ENCODE measurements around the gene SFTPD.
"Not testable (repeated sequence)": the region's sequence is repeated elsewhere in the genome, so short reads cannot be mapped to it uniquely, and the experiment has no call there.

Gene SFTPD

DNA sequence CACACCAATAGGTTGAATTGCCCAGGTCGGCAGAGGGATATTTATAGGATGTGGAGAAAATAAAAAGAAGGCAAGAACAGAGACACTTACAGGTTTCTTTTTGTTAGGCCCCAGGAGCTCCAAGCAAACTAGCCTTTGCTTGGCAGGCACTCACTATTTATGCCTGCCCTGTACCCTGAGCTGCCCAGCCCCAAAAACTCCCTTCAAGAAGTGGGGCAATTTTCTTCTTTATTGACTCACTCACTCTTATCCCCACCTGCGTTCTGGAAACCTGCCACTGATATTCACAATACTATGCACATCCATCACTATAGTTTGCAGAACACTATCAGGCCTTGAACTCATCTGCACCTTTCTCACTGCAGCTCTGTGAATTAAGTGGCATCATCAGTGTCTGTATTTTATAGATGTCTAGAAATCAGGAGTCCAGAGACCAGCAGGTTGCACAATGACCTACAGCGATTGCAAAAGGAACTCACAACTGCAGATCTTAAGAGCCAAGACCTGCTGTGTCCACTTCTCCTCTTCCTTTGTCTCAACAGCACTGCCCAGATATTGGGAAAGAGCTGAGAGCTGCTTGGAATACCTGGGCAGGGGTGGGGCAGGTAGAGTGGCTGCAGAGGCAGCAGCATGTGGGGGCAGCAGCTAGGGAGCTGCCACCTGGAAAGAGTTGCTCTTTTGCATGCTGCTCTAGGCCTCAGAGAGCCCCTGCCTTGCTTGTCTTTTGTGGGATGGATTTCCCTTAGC lies at the start of gene SFTPD:
TSS of gene SFTPD (minus strand) at position 130 of the 747 bp plus-strand sequence. CDS start 2,446 bp downstream, outside the sequence.
- no peak for DNase-seq (ENCODE audit: low read depth in 2 of 2)

GRCh38 chr10:79995979-79996634 lies 47.2 kb upstream of the SFTPD start:
- DNase-seq (ENCODE audit: low read depth in 2 of 2) = no peak

- no peak for DNase-seq (ENCODE audit: low read depth in 2 of 2)
These were observed 45.7 kb upstream of the SFTPD start for GRCh38 chr10:79994556-79994955.

- DNase-seq (ENCODE audit: low read depth in 2 of 2) = not testable (repeated sequence)
These were observed 39.3 kb upstream of the SFTPD start for GRCh38 chr10:79988199-79988598.

GRCh38 chr10:79986661-79987060 lies 37.8 kb upstream of the SFTPD start:
- DNase-seq (ENCODE audit: low read depth in 2 of 2) = not testable (repeated sequence)

GRCh38 chr10:79985481-79986072 lies 36.7 kb upstream of the SFTPD start:
- DNase-seq (ENCODE audit: low read depth in 2 of 2) = no peak

DNA sequence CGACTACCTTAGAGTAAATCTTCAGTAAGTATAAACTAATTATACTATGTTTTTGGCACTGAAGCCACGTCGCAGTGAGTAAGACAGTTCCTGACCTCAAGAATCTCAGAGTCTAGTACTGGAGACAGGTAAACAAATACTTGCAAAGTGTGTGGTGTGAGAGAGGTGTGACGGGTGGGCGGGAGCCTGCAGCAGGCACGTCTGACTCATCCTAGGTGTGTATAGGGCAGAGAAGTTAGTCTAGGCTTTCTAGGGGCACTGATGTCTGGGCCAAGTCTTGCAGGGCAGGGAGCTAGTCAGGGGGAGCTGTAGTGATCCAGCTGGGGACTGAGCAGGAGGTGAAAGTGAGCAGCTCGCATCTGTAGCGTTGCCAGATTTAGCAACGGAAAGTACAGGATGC lies 35.9 kb upstream of the SFTPD start:
- peak; percentile 63 to 71 for DNase-seq (ENCODE audit: low read depth in 2 of 2)

- DNase-seq (ENCODE audit: low read depth in 2 of 2) = no peak
These were observed 34.5 kb upstream of the SFTPD start for GRCh38 chr10:79983286-79983909.

DNA sequence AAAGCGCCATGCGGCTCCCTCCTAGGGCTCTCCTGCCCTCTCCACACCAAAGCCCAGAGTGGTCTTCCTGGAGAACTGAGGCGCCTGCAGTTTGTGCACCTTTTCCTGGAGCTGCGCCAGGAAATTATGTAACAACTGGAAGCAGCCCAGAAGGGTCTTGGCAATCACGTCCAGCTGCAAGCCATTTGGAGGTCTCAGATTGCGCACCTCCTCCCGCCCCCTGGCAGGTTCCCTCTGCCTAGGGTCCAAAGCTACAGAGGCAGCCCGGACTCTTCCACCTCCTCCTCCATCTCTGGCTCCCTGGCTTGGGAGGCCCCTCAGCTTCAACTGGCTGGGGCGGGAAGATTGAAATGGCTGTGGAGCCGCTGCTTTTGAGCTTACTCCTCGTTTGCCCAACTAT lies 34.0 kb upstream of the SFTPD start:
- no peak for DNase-seq (ENCODE audit: low read depth in 2 of 2)

DNA sequence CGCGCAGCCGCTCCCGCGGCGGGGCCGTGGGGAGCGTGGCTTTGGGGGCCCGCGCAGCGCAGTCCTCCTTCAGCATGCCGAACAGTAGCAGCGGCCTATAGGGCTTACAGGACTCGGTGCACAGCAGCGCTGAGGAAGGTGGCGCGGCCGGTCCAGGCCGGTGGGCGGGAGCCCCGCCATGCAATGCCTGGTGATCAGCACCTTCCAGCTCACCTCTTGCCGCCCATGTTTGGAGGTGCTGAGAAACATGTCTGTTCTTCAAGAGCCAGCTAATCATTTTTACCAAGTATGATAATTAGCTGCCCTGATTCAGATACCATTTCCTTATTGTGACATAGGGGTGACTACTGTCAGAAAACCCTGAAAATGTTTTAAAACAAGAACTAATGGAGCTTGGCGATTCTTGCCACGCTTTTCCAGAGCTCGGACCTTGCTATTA lies 33.5 kb upstream of the SFTPD start:
- no peak for DNase-seq (ENCODE audit: low read depth in 2 of 2)

DNA sequence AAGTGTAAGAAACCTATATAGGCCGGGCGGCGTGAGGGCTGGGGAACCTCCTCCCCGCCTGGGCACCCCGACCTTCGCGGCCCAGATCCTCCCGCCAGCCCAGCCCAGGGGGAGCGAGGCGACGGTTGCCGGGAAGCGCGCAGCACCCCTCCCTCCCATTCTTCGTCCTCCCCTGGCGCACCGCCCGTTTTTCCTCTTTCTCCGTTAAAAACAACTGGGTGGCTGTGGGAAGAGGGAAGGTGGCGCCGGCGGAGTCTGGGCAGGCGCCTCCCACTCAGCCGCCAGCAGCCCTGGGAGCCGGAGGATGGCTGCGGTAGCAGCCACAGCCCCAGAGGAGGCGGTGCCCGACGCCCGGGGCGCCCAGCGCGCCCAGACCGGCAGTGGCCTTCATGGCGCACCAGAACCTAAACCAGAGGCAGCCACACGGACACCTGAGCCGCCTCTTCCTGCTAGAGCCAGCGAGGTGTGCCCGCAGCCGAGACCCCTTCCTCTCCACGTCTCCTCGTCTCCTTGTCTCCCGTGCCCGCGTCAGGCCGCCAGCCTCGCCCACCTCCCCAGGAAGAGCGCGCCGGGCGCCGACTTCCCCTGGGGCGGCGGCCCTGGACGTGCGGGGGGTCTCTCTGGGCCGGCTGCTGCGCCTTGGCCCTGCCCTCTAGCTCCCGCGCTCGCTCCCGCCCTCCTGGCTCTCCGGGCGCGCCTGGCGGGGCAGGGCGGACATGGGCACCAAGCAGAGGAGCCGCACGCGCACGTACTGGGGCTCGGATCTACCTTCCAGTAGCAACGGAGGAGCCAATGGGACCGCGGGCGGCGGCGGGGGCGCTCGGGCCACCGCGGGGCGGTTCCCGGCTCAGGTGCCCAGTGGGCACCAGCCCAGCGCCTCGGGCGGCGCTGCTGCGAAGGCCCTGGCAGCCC lies 32.8 kb upstream of the SFTPD start:
- DNase-seq (ENCODE audit: low read depth in 2 of 2) = no peak

- no peak for DNase-seq (ENCODE audit: low read depth in 2 of 2)
These were observed 31.8 kb upstream of the SFTPD start for GRCh38 chr10:79980711-79981110.

DNA sequence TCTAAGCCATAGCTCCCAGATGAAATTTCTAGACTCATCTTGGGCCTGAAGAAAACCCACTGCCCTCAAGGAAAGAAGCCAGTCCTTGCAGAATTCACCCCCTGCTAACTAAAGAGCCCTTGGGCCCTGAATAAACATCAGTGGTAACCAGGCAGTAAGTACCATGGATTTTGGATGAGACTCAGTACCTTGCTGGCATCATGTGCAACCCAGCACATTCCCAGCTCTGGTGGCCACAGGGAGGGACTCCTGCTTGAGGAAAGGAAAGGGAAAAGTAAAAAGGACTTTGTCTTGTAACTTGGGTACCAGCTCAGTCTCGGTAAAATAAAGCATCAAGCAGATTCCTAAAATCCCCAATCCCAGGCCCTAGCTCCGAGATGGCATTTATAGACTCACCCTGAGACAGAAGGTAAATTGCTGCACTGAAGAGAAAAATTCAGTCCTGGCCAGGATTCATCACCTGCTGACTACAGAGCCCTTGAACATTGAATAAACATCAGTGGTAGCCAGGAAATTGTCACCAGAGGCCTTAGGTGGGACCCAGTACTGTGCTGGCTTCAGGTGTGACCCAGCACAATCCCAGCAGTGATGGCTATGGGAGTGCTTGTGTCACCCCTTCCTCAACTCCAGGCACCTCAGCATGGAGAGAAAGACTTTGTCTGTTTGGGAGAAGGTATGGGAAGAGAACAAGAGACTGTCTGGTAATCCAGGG lies 31.2 kb upstream of the SFTPD start:
- DNase-seq (ENCODE audit: low read depth in 2 of 2) = no peak

DNA sequence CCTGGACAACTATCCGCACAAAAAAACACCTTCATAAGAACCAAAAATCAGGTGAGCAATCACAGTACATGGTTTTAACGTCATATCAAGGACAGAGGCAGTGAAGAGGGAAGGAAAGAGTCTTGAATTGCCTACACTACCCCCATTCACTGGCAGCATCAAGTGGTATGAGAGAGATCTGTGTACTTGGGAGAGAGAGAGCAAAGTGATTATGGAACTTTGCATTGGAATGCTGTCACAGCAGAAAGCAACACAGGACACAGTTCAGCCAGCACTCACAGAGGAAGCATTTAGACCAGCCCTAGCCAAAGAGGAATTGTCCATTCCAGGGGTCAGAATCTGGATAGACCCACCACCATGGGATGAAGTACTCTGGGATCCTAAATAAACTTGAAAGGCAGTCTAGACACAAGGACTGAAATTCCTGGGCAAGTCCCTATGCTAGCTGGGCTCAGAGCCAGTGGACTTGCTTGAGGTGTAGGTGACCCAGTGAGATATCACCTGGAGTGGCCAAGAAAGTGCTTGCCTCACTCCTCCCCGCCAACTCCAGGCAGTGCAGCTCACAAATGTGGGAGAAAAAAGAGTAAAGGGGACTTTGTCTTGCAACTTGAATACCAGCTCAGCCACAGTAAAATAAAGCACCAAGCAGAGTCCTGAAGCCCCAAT lies 30.5 kb upstream of the SFTPD start:
- DNase-seq (ENCODE audit: low read depth in 2 of 2) = no peak

GRCh38 chr10:79976999-79977398 lies 28.1 kb upstream of the SFTPD start:
- DNase-seq (ENCODE audit: low read depth in 2 of 2) = no peak

- no peak for DNase-seq (ENCODE audit: low read depth in 2 of 2)
These were observed 21.2 kb upstream of the SFTPD start for GRCh38 chr10:79970062-79970461.

DNA sequence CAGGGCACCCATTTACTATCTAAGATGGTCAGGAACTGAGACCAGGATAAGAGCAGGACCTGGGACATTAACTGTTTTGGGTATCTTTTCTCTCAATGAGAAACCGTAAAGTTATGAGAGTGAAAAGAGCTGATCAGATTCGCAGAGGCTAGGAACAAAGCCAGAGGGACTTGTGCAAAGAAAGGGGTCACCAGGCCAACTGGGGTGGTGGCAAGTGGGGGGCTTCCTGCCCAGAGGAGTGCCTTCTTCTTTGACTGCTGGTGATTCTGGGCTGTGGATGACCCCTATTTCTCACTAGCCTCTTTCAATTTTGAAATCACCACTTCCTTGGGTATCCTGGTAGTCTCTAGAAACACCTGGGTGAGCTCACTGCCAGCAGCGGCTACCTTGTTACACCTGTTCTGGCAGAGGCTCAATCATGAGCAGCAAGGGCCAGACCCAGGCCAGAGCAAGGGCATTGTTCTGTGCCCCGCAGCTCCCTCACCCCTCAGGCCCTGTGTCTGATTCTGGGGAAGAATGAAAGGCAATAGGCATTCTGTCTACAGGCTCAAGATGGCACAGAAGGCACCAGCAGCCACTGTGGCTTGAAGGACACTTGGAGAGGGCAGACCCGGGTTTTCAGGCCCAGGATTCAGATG lies 999 bp downstream of the SFTPD start:
- no peak for DNase-seq (ENCODE audit: low read depth in 2 of 2)

DNA sequence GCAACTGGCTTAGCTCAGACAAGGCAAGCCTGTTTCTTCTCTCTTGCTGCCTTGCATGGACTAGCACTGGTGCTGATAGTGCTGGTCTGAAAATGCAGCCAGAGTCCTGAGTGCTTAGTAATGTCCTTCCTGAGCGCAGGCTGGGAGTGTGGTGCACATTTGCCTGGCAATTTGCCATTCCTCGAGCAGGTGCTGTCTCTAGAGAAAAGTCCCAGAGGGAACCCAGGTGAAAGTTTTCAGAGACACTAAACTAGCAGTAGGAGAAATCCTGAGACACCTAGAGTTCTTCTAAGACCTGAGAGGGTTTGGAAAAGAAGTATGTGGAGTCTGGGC lies 1.9 kb downstream of the SFTPD start:
- no peak for DNase-seq (ENCODE audit: low read depth in 2 of 2)

- no peak for DNase-seq (ENCODE audit: low read depth in 2 of 2)
These were observed 2.4 kb downstream of the SFTPD start for GRCh38 chr10:79946271-79947082.
